H1 (cell line): ENCODE data around the gene ZNF672. TPM values are rescaled to one million over a fixed set of nuclear protein-coding genes. Genes with fewer than 3 reads are reported as not detected.

Experiments used
- CHD1 ChIP-seq: IDR thresholded peaks from 2 replicates; pipeline ENCODE4 v1.6.1; 2012; ENCODE audit warnings: low read depth, low read length, improper control_type of control experiment
- EGR1 ChIP-seq: IDR thresholded peaks from 2 replicates; pipeline ENCODE4 v1.6.1; 2011; ENCODE audit warnings: low read depth, low read length, borderline replicate concordance
- FOSL1 ChIP-seq: IDR thresholded peaks from 2 replicates; pipeline ENCODE4 v1.6.1; 2011; ENCODE audit warnings: mild to moderate bottlenecking, low read depth, low read length, moderate library complexity; ENCODE audit not compliant: insufficient read depth
- SP2 ChIP-seq: IDR thresholded peaks from 2 replicates; pipeline ENCODE4 v1.6.1; 2012; ENCODE audit warnings: mild to moderate bottlenecking, low read length, inconsistent platforms
- SUZ12 ChIP-seq: fragments of 200-600 bp; sonication (generic); IDR thresholded peaks from 2 replicates; pipeline ENCODE4 v1.6.1; 2012; ENCODE audit warnings: mild to moderate bottlenecking, inconsistent platforms, low read length, moderate library complexity, mixed read lengths
- polyA plus RNA-seq, 7 experiments: library from polyadenylated mRNA; depleted of rRNA in 3 of 7; stranded (reverse) in 5 of 7; unstranded in 2 of 7; fragments of >200 nt in 5 of 7; fragments of 200-250 nt in 2 of 7; gene quantifications; 1 replicate in 5 of 7; 2 replicates in 1 of 7; 4 replicates in 1 of 7; pipeline versions ENCODE4 v1.2.1 to v1.2.3, GENCODE V29; 2011 to 2013; ENCODE audit warnings: missing spikeins in 2 of 7, mixed read lengths in 2 of 7
- total RNA-seq: library from RNA; stranded (reverse); fragmentation: NEBNext Ultra II Directional; extraction: Animal tissue kit (Norgen Biotek cat#: 25700); gene quantifications from 2 replicates; pipeline ENCODE4 v1.2.1, GENCODE V29; 2021

Gene ZNF672
- total and polyA plus RNA-seq, 2 of the 8 experiments (the other 6 are each of a cell fraction or from before 2014, with no cell fraction given) = 30.7 to 40.4 TPM

GRCh38 chr1:248831842-248832241 lies 6.2 kb upstream of the ZNF672 start (continued):
- TF ChIP-seq EGR1 (no peak), SUZ12 (no peak), CHD1 (no peak), SP2 (no peak), FOSL1 (no peak)
